Measurements from ENCODE around the gene PSEN2. TPM values are rescaled to one million over a fixed set of nuclear protein-coding genes. Genes with fewer than 3 reads are reported as not detected.
A peak's percentile ranks its signal among the peaks of the same experiment; 100 is the strongest.

PSEN2 gene
- total and polyA plus RNA-seq, 10 donors: 6.3 to 57.0 (median 29.3) TPM

DNA sequence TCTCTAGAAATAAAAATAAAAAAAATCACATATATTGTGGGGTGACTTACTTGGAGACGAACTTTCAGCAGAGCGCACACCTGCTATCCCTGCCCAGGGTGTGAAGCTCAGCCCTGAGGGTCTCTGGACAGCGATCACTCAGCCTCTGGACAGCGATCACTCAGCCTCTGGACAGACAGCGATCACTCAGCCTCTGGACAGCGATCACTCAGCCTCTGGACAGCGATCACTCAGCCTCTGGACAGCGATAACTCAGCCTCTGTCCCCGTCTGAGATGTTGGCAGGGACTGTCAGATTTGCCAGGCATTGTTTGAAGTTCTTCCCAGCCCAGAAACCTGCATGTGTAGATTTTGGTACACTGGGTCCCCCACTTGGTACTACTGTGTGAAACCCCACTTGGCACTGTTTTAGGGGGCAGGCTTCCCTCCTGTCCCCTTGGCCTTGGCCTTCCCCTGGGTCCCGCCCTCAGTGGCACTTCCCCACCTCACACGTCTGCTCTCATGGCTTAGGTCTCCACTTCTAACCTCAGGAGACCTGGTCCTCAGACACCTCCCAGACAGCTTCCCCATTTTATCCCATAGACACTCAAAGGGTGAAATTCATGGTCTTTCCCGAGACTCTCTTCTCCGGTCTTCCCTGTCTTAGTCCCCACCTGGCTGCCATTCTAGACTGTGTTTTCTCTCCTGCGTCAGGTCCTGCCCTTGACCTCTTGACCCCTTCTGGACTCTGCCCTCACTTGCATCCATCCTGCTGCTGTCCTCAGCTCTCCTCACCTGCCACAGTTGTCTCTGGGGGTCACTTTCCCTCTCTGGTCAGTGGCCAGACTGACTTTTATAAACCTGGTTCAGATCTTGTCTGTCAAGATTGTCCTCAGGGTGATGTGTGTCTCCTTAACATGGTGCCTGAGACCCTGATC, 10.2 kb downstream of the PSEN2 start:
- Histone ChIP-seq H3K27ac (peak overlapping the region in 1 of 8 donors; percentile 90), H3K36me3 (peaks cover 0 to 69% (median 12%) of the 10 kb centered on the region in 6 donors), H3K27me3 (replicated peaks in 1 of 7) (no peaks in the 10 kb centered on the region), H3K4me3 (no peak overlapping the region), H3K9me3 (no peaks in the 10 kb centered on the region), H3K4me1 (peaks cover 26 to 51% (median 42%) of the 10 kb centered on the region in 6 donors)
- intact Hi-C loops (cut with DNase I; ENCODE audit: low total_unique reads): no loop called here
- no peak for TF ChIP-seq POLR2A (IDR thresholded peaks at IDR 0.05)
- no peak for TF ChIP-seq POLR2AphosphoS5 (IDR thresholded peaks at IDR 0.05)
- TF ChIP-seq, protein P1, sequence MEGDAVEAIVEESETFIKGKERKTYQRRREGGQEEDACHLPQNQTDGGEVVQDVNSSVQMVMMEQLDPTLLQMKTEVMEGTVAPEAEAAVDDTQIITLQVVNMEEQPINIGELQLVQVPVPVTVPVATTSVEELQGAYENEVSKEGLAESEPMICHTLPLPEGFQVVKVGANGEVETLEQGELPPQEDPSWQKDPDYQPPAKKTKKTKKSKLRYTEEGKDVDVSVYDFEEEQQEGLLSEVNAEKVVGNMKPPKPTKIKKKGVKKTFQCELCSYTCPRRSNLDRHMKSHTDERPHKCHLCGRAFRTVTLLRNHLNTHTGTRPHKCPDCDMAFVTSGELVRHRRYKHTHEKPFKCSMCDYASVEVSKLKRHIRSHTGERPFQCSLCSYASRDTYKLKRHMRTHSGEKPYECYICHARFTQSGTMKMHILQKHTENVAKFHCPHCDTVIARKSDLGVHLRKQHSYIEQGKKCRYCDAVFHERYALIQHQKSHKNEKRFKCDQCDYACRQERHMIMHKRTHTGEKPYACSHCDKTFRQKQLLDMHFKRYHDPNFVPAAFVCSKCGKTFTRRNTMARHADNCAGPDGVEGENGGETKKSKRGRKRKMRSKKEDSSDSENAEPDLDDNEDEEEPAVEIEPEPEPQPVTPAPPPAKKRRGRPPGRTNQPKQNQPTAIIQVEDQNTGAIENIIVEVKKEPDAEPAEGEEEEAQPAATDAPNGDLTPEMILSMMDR (IDR thresholded peaks at IDR 0.05 in 8 of 11, conservative IDR thresholded peaks at IDR 0.05 in 3 of 11): no peak
- peak; percentile 64 for DNase-seq
- 87 to 92% (median 91%) methylated on average over 12 to 14 of the region's 14 CpGs for WGBS, 5 donors

DNA sequence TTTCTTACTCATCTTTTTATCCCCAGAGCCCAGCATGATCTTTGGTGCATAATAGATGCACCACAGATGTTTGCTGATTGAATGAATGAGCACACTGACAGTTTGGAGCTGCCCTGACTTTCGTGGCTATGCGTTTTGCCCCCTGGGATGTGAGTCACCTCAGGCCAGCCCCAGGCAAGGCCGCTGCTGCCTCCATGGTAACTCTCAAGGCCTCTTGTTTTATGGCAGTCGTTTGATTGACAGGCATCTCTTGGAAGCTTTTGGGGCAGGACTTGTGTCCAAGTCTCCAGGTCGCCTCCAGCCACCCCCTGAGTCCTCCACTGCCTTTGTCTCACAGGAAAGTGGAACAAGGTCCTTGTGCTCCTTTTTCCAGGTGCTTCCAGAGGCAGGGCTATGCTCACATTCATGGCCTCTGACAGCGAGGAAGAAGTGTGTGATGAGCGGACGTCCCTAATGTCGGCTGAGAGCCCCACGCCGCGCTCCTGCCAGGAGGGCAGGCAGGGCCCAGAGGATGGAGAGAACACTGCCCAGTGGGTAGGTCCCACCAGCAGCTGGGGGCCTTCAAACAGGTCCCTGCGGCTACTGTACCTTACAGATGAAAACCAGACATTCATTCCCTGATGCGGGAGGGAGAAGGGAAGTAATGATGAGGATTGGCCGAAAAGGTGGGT, 11.2 kb downstream of the PSEN2 start:
- intact Hi-C loops (cut with DNase I; ENCODE audit: low total_unique reads): no loop called here
- H3K4me1 ChIP-seq: peaks cover 30 to 52% (median 49%) of the 10 kb centered on the region in 6 donors
- peaks cover 0 to 69% (median 12%) of the 10 kb centered on the region in 6 donors for H3K36me3 ChIP-seq
- no peak overlapping the region for H3K4me3 ChIP-seq
- peak overlapping the region; percentile 60 to 90 (median 80) for H3K27ac ChIP-seq
- 90 to 93% (median 93%) methylated on average over 15 of the region's 15 CpGs for WGBS, 5 donors
- DNase-seq: peak; percentile 74
- TF ChIP-seq, protein P1 (IDR thresholded peaks at IDR 0.05 in 8 of 11, conservative IDR thresholded peaks at IDR 0.05 in 3 of 11): no peak
- TF ChIP-seq POLR2AphosphoS5 (IDR thresholded peaks at IDR 0.05) (no peak), POLR2A (IDR thresholded peaks at IDR 0.05) (no peak)
- H3K9me3 ChIP-seq: no peaks in the 10 kb centered on the region
- no peaks in the 10 kb centered on the region for H3K27me3 ChIP-seq (replicated peaks in 1 of 7)

DNA sequence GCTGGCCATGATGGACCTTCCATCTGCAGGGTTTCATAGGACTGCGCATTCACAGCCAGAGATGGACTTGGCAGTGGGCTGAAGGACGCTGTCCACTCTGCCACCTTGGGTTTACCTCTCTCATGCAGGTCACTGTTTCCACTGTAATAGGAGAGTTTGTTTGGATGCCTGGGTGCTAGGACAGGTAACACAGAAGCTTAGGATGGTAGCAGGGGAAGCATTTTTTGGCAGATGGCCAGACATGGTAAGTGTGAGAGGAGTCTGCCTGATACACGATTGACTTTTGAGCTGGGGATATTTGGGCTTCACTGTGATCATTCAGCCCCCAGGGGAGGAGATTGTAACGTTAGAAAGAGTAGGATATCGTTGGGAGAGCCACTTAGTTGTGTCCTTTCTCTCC, 11.8 kb downstream of the PSEN2 start:
- Histone ChIP-seq H3K27me3 (replicated peaks in 1 of 7) (no peaks in the 10 kb centered on the region), H3K4me1 (peaks cover 30 to 56% (median 49%) of the 10 kb centered on the region in 6 donors), H3K9me3 (no peaks in the 10 kb centered on the region), H3K27ac (peak overlapping the region; percentile 60 to 90 (median 80)), H3K4me3 (peak overlapping the region in 4 of 8 donors; percentile 0 to 54 (median 18)), H3K36me3 (peaks cover 0 to 69% (median 8%) of the 10 kb centered on the region in 6 donors)
- DNase-seq: peak; percentile 64
- 46 to 68% (median 53%) methylated on average over 5 of the region's 5 CpGs for WGBS, 5 donors
- TF ChIP-seq POLR2A (IDR thresholded peaks at IDR 0.05) (no peak), POLR2AphosphoS5 (IDR thresholded peaks at IDR 0.05) (no peak)
- TF ChIP-seq, protein P1 (IDR thresholded peaks at IDR 0.05 in 8 of 11, conservative IDR thresholded peaks at IDR 0.05 in 3 of 11): no peak
- intact Hi-C loops (cut with DNase I; ENCODE audit: low total_unique reads): no loop called here

All from spleen (tissue), 11 donors.